Measurements from ENCODE around the gene GC. TPM values are rescaled to one million over a fixed set of nuclear protein-coding genes. Genes with fewer than 3 reads are reported as not detected.

The GC gene
- total and polyA plus RNA-seq, 2 of the 8 experiments (the other 6 are each of a cell fraction or from before 2014, with no cell fraction given), result 0.09 to 0.34 TPM

- Histone ChIP-seq H3K23me2 (ENCODE audit: low read depth, low read length) (no peaks in the 10 kb centered on the region), H4K5ac (ENCODE audit: insufficient read length, low read depth, low read length) (no peak overlapping the region), H2BK15ac (ENCODE audit: low read length) (no peak overlapping the region), H3K79me1 (ENCODE audit: low read depth, low read length) (no peaks in the 10 kb centered on the region), H3K14ac (ENCODE audit: insufficient read length) (no peak overlapping the region), H3K36me3 (ENCODE audit: control insufficient read depth in 2 of 4, insufficient read depth in 4 of 4, low read length in 3 of 4) (no peaks in the 10 kb centered on the region), H3K27me3 (replicated peaks in 1 of 4; ENCODE audit: control insufficient read depth in 3 of 4, extremely low read depth in 1 of 4, insufficient read depth in 3 of 4, low read length in 3 of 4) (no peaks in the 10 kb centered on the region), H2AK5ac (ENCODE audit: low read depth, low read length) (no peak overlapping the region), H3K79me2 (ENCODE audit: control insufficient read depth in 1 of 2, insufficient read depth in 2 of 2, low read length in 2 of 2) (no peaks in the 10 kb centered on the region), H3K18ac (ENCODE audit: extremely low read depth, low read length) (no peak overlapping the region), H3K4me2 (ENCODE audit: insufficient read depth in 1 of 2, low read depth in 2 of 2, low read length in 2 of 2) (no peak overlapping the region), H3K4me3 (ENCODE audit: extremely low read depth in 1 of 4, insufficient read depth in 2 of 4, low read depth in 3 of 4, low read length in 4 of 4) (no peak overlapping the region), H4K20me1 (replicated peaks in 1 of 2; ENCODE audit: control insufficient read depth in 1 of 2, insufficient read depth in 2 of 2, low read length in 2 of 2) (no peaks in the 10 kb centered on the region), H3K56ac (replicated peaks; ENCODE audit: insufficient read length, low read depth, low read length) (no peak overlapping the region), H3K23ac (ENCODE audit: insufficient read length) (no peak overlapping the region), H4K8ac (ENCODE audit: extremely low read depth, insufficient read depth, low read length) (no peak overlapping the region), H2BK12ac (ENCODE audit: low read depth, low read length) (no peak overlapping the region), H3K9ac (replicated peaks in 1 of 4; ENCODE audit: extremely low read depth in 1 of 4, low read depth in 3 of 4, low read length in 3 of 4) (no peak overlapping the region), H2BK20ac (ENCODE audit: low read length) (no peak overlapping the region), H3K4me1 (replicated peaks in 1 of 4; ENCODE audit: control insufficient read depth in 3 of 4, insufficient read depth in 4 of 4, low read length in 3 of 4) (no peaks in the 10 kb centered on the region), H4K91ac (replicated peaks; ENCODE audit: insufficient read length, low read length) (no peak overlapping the region), H3K4ac (replicated peaks; ENCODE audit: insufficient read length, low read depth, low read length) (no peak overlapping the region), H3K27ac (ENCODE audit: low read depth, low read length) (no peak overlapping the region), H2BK120ac (replicated peaks; ENCODE audit: low read depth, low read length) (no peak overlapping the region), H2AFZ (ENCODE audit: low read length) (no peak overlapping the region), H2BK5ac (ENCODE audit: low read depth, low read length) (no peak overlapping the region), H3K9me3 (ENCODE audit: insufficient read depth in 2 of 2, low read depth in 1 of 2, low read length in 1 of 2) (no peaks in the 10 kb centered on the region)
- DNase-seq (ENCODE audit: low read depth in 1 of 2, low spot score in 2 of 2) (no peak), FAIRE-seq (no peak)
- TF ChIP-seq NANOG (IDR thresholded peaks at IDR 0.05; ENCODE audit: insufficient read depth, low read depth, low read length, poor library complexity, severe bottlenecking) (no peak), BRCA1 (IDR thresholded peaks at IDR 0.05; ENCODE audit: low read depth, low read length) (no peak), POU5F1 (IDR thresholded peaks at IDR 0.05; ENCODE audit: low read depth, low read length) (no peak), CTCF (IDR thresholded peaks at IDR 0.05; ENCODE audit: control extremely low read depth in 1 of 3, insufficient read depth in 1 of 3, low read depth in 1 of 3, low read length in 3 of 3) (peak in 2 of 3 experiments; percentile 29 to 37; a peak in 3 of 4 replicates), BCL11A (IDR thresholded peaks at IDR 0.05; ENCODE audit: low read depth in 2 of 2, low read length in 2 of 2) (no peak), SP4 (IDR thresholded peaks at IDR 0.05; ENCODE audit: low read length) (no peak), CHD2 (IDR thresholded peaks at IDR 0.05; ENCODE audit: low read length) (no peak), RAD21 (IDR thresholded peaks at IDR 0.05 in 1 of 2, conservative IDR thresholded peaks at IDR 0.05 in 1 of 2; ENCODE audit: low read depth in 2 of 2, low read length in 2 of 2) (peak; percentile 65 to 73), BACH1 (IDR thresholded peaks at IDR 0.05; ENCODE audit: low read length) (no peak), USF2 (IDR thresholded peaks at IDR 0.05; ENCODE audit: low read length) (no peak)
- POLR2A ChIA-PET (ENCODE audit: partially characterized antibody), result no interaction called here
- WGBS, 2 experiments (ENCODE audit: extremely low coverage in 1 of 2, insufficient coverage in 1 of 2, insufficient read length in 1 of 2, insufficient replicate concordance in 2 of 2, low coverage in 1 of 2, low lambda C conversion rate in 2 of 2, missing lambda C conversion rate in 1 of 2), result 25% methylated on average over 1 of the region's 1 CpG; no CpG with 5 or more reads in 1 of the 2 experiments
- CTCF ChIA-PET (ENCODE audit: partially characterized antibody), result interaction anchor here (0.7 to 3.6 kb wide), 25 partner anchors 8 to 1109 kb away, joined by 3 to 21 read pairs (median 3); no protein-coding TSS in a partner anchor
These were observed 73.9 kb downstream of the GC start for GRCh38 chr4:71709961-71710360.

All from H1 (cell line).